ENCODE data around the gene KLHL14. TPM values are rescaled to one million over a fixed set of nuclear protein-coding genes. Genes with fewer than 3 reads are reported as not detected.

KLHL14 gene
- total and polyA plus RNA-seq, 10 of the 15 experiments (the other 5 are each of a cell fraction or from before 2014, with no cell fraction given), result 0.03 to 0.05 TPM; not detected in 8

DNA sequence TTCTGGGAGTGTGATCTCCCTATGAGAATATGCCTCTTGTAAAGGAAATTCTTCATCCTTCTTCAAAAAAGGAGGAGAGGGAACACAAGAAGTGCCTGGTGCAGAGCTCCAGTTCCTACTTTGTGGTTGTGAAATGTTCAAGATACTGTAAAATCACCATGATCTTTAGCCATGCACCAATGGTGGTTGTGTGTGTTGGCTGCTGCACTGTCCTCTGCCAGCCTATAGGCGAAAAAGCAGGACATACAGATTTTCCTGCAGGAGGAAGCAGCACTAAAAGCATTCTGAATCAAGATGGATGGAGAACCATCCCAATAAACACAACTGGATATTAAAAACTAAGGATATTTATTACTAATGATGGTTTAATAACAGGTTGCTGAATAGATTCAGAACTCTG is 6.2 kb upstream of the KLHL14 start:
- DNase-seq (ENCODE audit: low read depth, low spot score), result no peak
- Histone ChIP-seq H3K9me3 (replicated peaks; ENCODE audit: control insufficient read depth, insufficient read depth, low read length) (no peaks in the 10 kb centered on the region), H4K20me1 (ENCODE audit: control insufficient read depth, insufficient read depth) (no peaks in the 10 kb centered on the region), H3K79me2 (ENCODE audit: control insufficient read depth, insufficient read depth, low read length) (no peaks in the 10 kb centered on the region), H3K9ac (ENCODE audit: control insufficient read depth, insufficient read depth, low read length) (no peak overlapping the region), H2AFZ (ENCODE audit: control insufficient read depth, low read depth, low read length) (no peak overlapping the region), H3K4me3 (no peak overlapping the region), H3K4me1 (ENCODE audit: control insufficient read depth, insufficient read depth, low read length) (no peaks in the 10 kb centered on the region), H3K27ac (ENCODE audit: control insufficient read depth, insufficient read depth) (no peak overlapping the region), H3K27me3 (replicated peaks in 1 of 2; ENCODE audit: control insufficient read depth in 2 of 2, insufficient read depth in 2 of 2, low read length in 1 of 2) (peaks cover 0 to 3% of the 10 kb centered on the region in 2 experiments; a peak in 1 of 4 replicates), H3K4me2 (ENCODE audit: control insufficient read depth, insufficient read depth) (no peak overlapping the region), H3K36me3 (ENCODE audit: control insufficient read depth in 2 of 2, insufficient read depth in 2 of 2, low read length in 1 of 2) (no peaks in the 10 kb centered on the region)
- ChIA-PET SMC1A (ENCODE audit: uncharacterized antibody, unreplicated experiment) (no interaction called here), POLR2A (no interaction called here), RAD21 (ENCODE audit: unreplicated experiment) (no interaction called here), CTCF (no interaction called here)
- no peak for TF ChIP-seq ZNF384 (IDR thresholded peaks at IDR 0.05; ENCODE audit: borderline replicate concordance, low read depth, low read length)
- no peak for TF ChIP-seq BCL11A (IDR thresholded peaks at IDR 0.05; ENCODE audit: low read depth, low read length)
- TF ChIP-seq FOXK2 (IDR thresholded peaks at IDR 0.05), result no peak
- no peak for TF ChIP-seq POU2F2 (IDR thresholded peaks at IDR 0.05; ENCODE audit: borderline replicate concordance, low read depth, low read length)
- no peak for TF ChIP-seq SPI1 (IDR thresholded peaks at IDR 0.05; ENCODE audit: borderline replicate concordance, insufficient read depth, low read depth, low read length)
- TF ChIP-seq ATF2 (IDR thresholded peaks at IDR 0.05; ENCODE audit: low read length), result no peak
- TF ChIP-seq HDAC6 (IDR thresholded peaks at IDR 0.05; ENCODE audit: unreplicated experiment), result no peak
- no peak for TF ChIP-seq EZH2 (IDR thresholded peaks at IDR 0.05; ENCODE audit: borderline replicate concordance, control insufficient read depth, low read depth, low read length)
- TF ChIP-seq MEF2B (IDR thresholded peaks at IDR 0.05; ENCODE audit: partially characterized antibody, poor library complexity, severe bottlenecking), result no peak
- TF ChIP-seq JUND (IDR thresholded peaks at IDR 0.05; ENCODE audit: low read depth, low read length), result no peak
- ATAC-seq, result no peak
- intact Hi-C loops (cut with micrococcal nuclease; ENCODE audit: unreplicated experiment) (no loop called here), in situ Hi-C loops (cut with MboI) (no loop called here)
- BruUV-seq (replicated peaks), result no TSS peak
- FAIRE-seq, result no peak
- WGBS (ENCODE audit: insufficient coverage, insufficient replicate concordance, low lambda C conversion rate, missing lambda C conversion rate), result 11% methylated on average over 1 of the region's 1 CpG

Measured in GM12878 (cell line).